BJ (cell line): ENCODE results near the gene COA7. TPM values are rescaled to one million over a fixed set of nuclear protein-coding genes. Genes with fewer than 3 reads are reported as not detected.
"Not testable (repeated sequence)": the region's sequence is repeated elsewhere in the genome, so short reads cannot be mapped to it uniquely, and the experiment has no call there.

Experiments used
- CTCF ChIA-PET: fragments of 350-600 bp; formaldehyde crosslinking; extraction: SDS; loops from one replicate; lab custom pipeline; 2021; ENCODE audit warnings: antibody characterized with exemption, inconsistent platforms; lab: Yijun Ruan, JAX
- POLR2A ChIA-PET: fragments of 300-600 bp; sonication (Branson Sonifier 250); formaldehyde crosslinking; extraction: SDS; loops from one replicate; lab custom pipeline; 2021; ENCODE audit warnings: antibody characterized with exemption; lab: Charles Lee
- DNase-seq: peaks from one replicate; pipeline ENCODE4 v3.0.0-alpha.2; 2011; ENCODE audit warnings: low read depth
- H3K27me3 ChIP-seq: 2 replicates; pipeline ENCODE4 v1.6.0; 2011; ENCODE audit warnings: low read length; ENCODE audit not compliant: control insufficient read depth, insufficient read depth
- H3K36me3 ChIP-seq: 2 replicates; pipeline ENCODE4 v1.5.1; 2011; ENCODE audit warnings: low read length; ENCODE audit not compliant: control insufficient read depth, insufficient read depth
- H3K4me3 ChIP-seq: 2 replicates; pipeline ENCODE4 v1.5.1; 2011; ENCODE audit warnings: low read depth, mild to moderate bottlenecking, control low read depth, low read length
- CTCF ChIP-seq: IDR thresholded peaks from 2 replicates; pipeline ENCODE4 v1.5.1; 2011; ENCODE audit warnings: low read depth, mild to moderate bottlenecking, control low read depth, inconsistent platforms, low read length, moderate library complexity; ENCODE audit not compliant: insufficient read depth
- polyA plus RNA-seq: library from polyadenylated mRNA; depleted of rRNA; stranded (reverse); fragments of >200 nt; gene quantifications from 2 replicates; pipeline ENCODE4 v1.2.3, GENCODE V29; 2011

Gene COA7
- polyA plus RNA-seq, 1 experiment: 14.4 TPM

- ChIA-PET POLR2A (interaction anchor here (0.6 to 0.7 kb wide), 2 partner anchors 88 to 198 kb away, joined by 3 read pairs; no protein-coding TSS in a partner anchor), CTCF (interaction anchor here (0.6 to 1.2 kb wide), 4 partner anchors 10 to 484 kb away, joined by 3 to 4 read pairs (median 4); partner anchors contain the start of genes ORC1 and PRPF38A)
- Histone ChIP-seq H3K27me3 (no peaks in the 10 kb centered on the region), H3K4me3 (peak overlapping the region; percentile 40), H3K36me3 (no peaks in the 10 kb centered on the region)
- TF ChIP-seq CTCF: no peak
- peak; percentile 46 for DNase-seq
Observed at GRCh38 chr1:52702886-52703787, 5.0 kb upstream of the COA7 start.

GRCh38 chr1:52695627-52696026 is 2.5 kb downstream of the COA7 start:
- no peaks in the 10 kb centered on the region for H3K27me3 ChIP-seq
- no peak overlapping the region for H3K4me3 ChIP-seq
- H3K36me3 ChIP-seq: peaks cover 10% of the 10 kb centered on the region
- TF ChIP-seq CTCF: no peak
- DNase-seq: no peak
- ChIA-PET CTCF (no interaction called here), POLR2A (no interaction called here)

GRCh38 chr1:52693843-52694242 is 4.3 kb downstream of the COA7 start:
- ChIA-PET CTCF (no interaction called here), POLR2A (no interaction called here)
- TF ChIP-seq CTCF: no peak
- Histone ChIP-seq H3K27me3 (no peaks in the 10 kb centered on the region), H3K36me3 (peaks cover 10% of the 10 kb centered on the region), H3K4me3 (no peak overlapping the region)
- DNase-seq: no peak

- CTCF ChIA-PET, DNase-seq, H3K27me3 ChIP-seq, H3K4me3 ChIP-seq, POLR2A ChIA-PET: not testable (repeated sequence)
- H3K36me3 ChIP-seq: peaks cover 12% of the 10 kb centered on the region
Observed at GRCh38 chr1:52693351-52693750, 4.8 kb downstream of the COA7 start.

- no peak overlapping the region for H3K4me3 ChIP-seq
- CTCF ChIA-PET: no interaction called here
- H3K36me3 ChIP-seq: peaks cover 13% of the 10 kb centered on the region
- H3K27me3 ChIP-seq: no peaks in the 10 kb centered on the region
- no peak for TF ChIP-seq CTCF
- DNase-seq: no peak
- POLR2A ChIA-PET: no interaction called here
Observed at GRCh38 chr1:52692697-52693096, 5.5 kb downstream of the COA7 start.

- TF ChIP-seq CTCF: no peak
- no peaks in the 10 kb centered on the region for H3K27me3 ChIP-seq
- H3K36me3 ChIP-seq: peaks cover 16% of the 10 kb centered on the region
- DNase-seq: no peak
- CTCF ChIA-PET: no interaction called here
- POLR2A ChIA-PET: no interaction called here
- no peak overlapping the region for H3K4me3 ChIP-seq
Observed at GRCh38 chr1:52691821-52692220, 6.3 kb downstream of the COA7 start.
